HEK293 (cell line): ENCODE measurements around the gene ARHGEF7.

ENCODE experiments used
- CTCF ChIA-PET: fragments of 350-600 bp; formaldehyde crosslinking; extraction: SDS; loops from one replicate; lab custom pipeline; 2021; ENCODE audit warnings: antibody characterized with exemption; lab: Yijun Ruan, JAX
- POLR2A ChIA-PET: fragments of 300-600 bp; formaldehyde crosslinking; extraction: SDS; loops from one replicate; lab custom pipeline; 2020; ENCODE audit warnings: antibody characterized with exemption, inconsistent platforms; lab: Yijun Ruan, JAX
- H3K27ac ChIP-seq: fragments of 200-500 bp; sonication (Bioruptor generic); 2 replicates; pipeline ENCODE4 v1.5.1; 2014; ENCODE audit warnings: low read depth, low read length, control low read depth, inconsistent platforms; ENCODE audit errors: extremely low read depth
- H3K36me3 ChIP-seq, 2 experiments: fragments of 200-500 bp in 1 of 2; sonication (Bioruptor generic) in 1 of 2; 1 replicate in 1 of 2; 2 replicates in 1 of 2; pipeline ENCODE4 v1.5.1; 2014 to 2017; ENCODE audit warnings: inconsistent platforms in 2 of 2, low read length in 2 of 2; ENCODE audit not compliant: control insufficient read depth in 2 of 2, insufficient read depth in 1 of 2
- H3K4me1 ChIP-seq: fragments of 200-500 bp; sonication (Bioruptor generic); 2 replicates; pipeline ENCODE4 v1.5.1; 2014; ENCODE audit warnings: mild to moderate bottlenecking, low read length, inconsistent platforms; ENCODE audit not compliant: control insufficient read depth, insufficient read depth
- H3K4me3 ChIP-seq: 2 replicates; pipeline ENCODE4 v1.5.1; 2011; ENCODE audit warnings: low read depth, mild to moderate bottlenecking, control low read depth, low read length, moderate library complexity
- H3K9me3 ChIP-seq: fragments of 200-500 bp; sonication (Bioruptor generic); 2 replicates; pipeline ENCODE4 v1.5.1; 2014; ENCODE audit warnings: low read depth, low read length, inconsistent platforms; ENCODE audit not compliant: control insufficient read depth, insufficient read depth
- CTCF ChIP-seq: fragments of 450-650 bp; formaldehyde crosslinking; IDR thresholded peaks from 2 replicates; pipeline ENCODE4 v1.5.1; 2016; ENCODE audit warnings: missing biosample characterization, missing genetic modification characterization
- FEZF1 ChIP-seq: fragments of 450-650 bp; formaldehyde crosslinking; IDR thresholded peaks from 2 replicates; pipeline ENCODE4 v1.5.1; 2016; ENCODE audit warnings: missing biosample characterization, missing genetic modification characterization
- YY2 ChIP-seq: fragments of 450-650 bp; formaldehyde crosslinking; IDR thresholded peaks from 2 replicates; pipeline ENCODE4 v1.5.1; 2016; ENCODE audit warnings: missing biosample characterization, missing genetic modification characterization
- ZBTB1 ChIP-seq: fragments of 450-650 bp; formaldehyde crosslinking; IDR thresholded peaks from 2 replicates; pipeline ENCODE4 v1.5.1; 2016; ENCODE audit warnings: missing biosample characterization, missing genetic modification characterization
- ZBTB17 ChIP-seq: fragments of 450-650 bp; formaldehyde crosslinking; IDR thresholded peaks from 2 replicates; pipeline ENCODE4 v1.5.1; 2016; ENCODE audit warnings: missing biosample characterization, missing genetic modification characterization
- ZNF112 ChIP-seq: fragments of 450-650 bp; formaldehyde crosslinking; IDR thresholded peaks from 2 replicates; pipeline ENCODE4 v1.5.0; 2017; ENCODE audit warnings: missing biosample characterization, missing genetic modification characterization
- ZNF157 ChIP-seq: fragments of 450-650 bp; formaldehyde crosslinking; IDR thresholded peaks from 2 replicates; pipeline ENCODE4 v1.5.1; 2016; ENCODE audit warnings: missing biosample characterization, missing genetic modification characterization
- ZNF221 ChIP-seq: fragments of 450-650 bp; formaldehyde crosslinking; IDR thresholded peaks from 2 replicates; pipeline ENCODE4 v1.5.1; 2017; ENCODE audit warnings: missing biosample characterization, missing genetic modification characterization, borderline replicate concordance
- ZNF239 ChIP-seq: fragments of 450-650 bp; formaldehyde crosslinking; IDR thresholded peaks from 2 replicates; pipeline ENCODE4 v1.5.1; 2016; ENCODE audit warnings: missing biosample characterization, missing genetic modification characterization
- ZNF324 ChIP-seq: fragments of 450-650 bp; formaldehyde crosslinking; IDR thresholded peaks from 2 replicates; pipeline ENCODE4 v1.5.1; 2016; ENCODE audit warnings: missing biosample characterization, missing genetic modification characterization
- ZNF398 ChIP-seq: fragments of 450-650 bp; formaldehyde crosslinking; IDR thresholded peaks from 2 replicates; pipeline ENCODE4 v1.5.1; 2017; ENCODE audit warnings: missing biosample characterization, missing genetic modification characterization
- ZNF423 ChIP-seq: fragments of 450-650 bp; formaldehyde crosslinking; IDR thresholded peaks from 2 replicates; pipeline ENCODE4 v1.5.1; 2016; ENCODE audit warnings: missing biosample characterization, missing genetic modification characterization
- ZNF530 ChIP-seq: fragments of 450-650 bp; formaldehyde crosslinking; IDR thresholded peaks from 2 replicates; pipeline ENCODE4 v1.5.1; 2016; ENCODE audit warnings: low read depth, missing biosample characterization, missing genetic modification characterization
- ZNF670 ChIP-seq: fragments of 450-650 bp; formaldehyde crosslinking; IDR thresholded peaks from 2 replicates; pipeline ENCODE4 v1.5.1; 2016; ENCODE audit warnings: missing biosample characterization, missing genetic modification characterization, low read depth
- ZNF677 ChIP-seq: fragments of 450-650 bp; IDR thresholded peaks from 2 replicates; pipeline ENCODE4 v1.5.0; 2018; ENCODE audit warnings: missing biosample characterization, mild to moderate bottlenecking, missing genetic modification characterization, moderate library complexity
- ZNF704 ChIP-seq: fragments of 450-650 bp; formaldehyde crosslinking; IDR thresholded peaks from 2 replicates; pipeline ENCODE4 v1.5.1; 2016; ENCODE audit warnings: missing biosample characterization, missing genetic modification characterization
- ZNF792 ChIP-seq: fragments of 450-650 bp; formaldehyde crosslinking; IDR thresholded peaks from 2 replicates; pipeline ENCODE4 v1.5.1; 2016; ENCODE audit warnings: missing biosample characterization, missing genetic modification characterization
- ZXDB ChIP-seq: fragments of 450-650 bp; formaldehyde crosslinking; IDR thresholded peaks from 2 replicates; pipeline ENCODE4 v1.5.1; 2016; ENCODE audit warnings: missing biosample characterization, missing genetic modification characterization
- TF ChIP-seq, protein P1 (sequence below): fragments of 450-650 bp; formaldehyde crosslinking; IDR thresholded peaks from 2 replicates; pipeline ENCODE4 v1.5.1; 2016; ENCODE audit warnings: missing biosample characterization, missing genetic modification characterization
- TF ChIP-seq, protein P2 (sequence below): fragments of 450-650 bp; formaldehyde crosslinking; IDR thresholded peaks from 2 replicates; pipeline ENCODE4 v1.5.1; 2016; ENCODE audit warnings: missing biosample characterization, missing genetic modification characterization

Gene ARHGEF7

GRCh38 chr13:111329641-111330040 lies 214.5 kb downstream of the ARHGEF7 start:
- TF ChIP-seq ZNF157 (tag by site-specific recombination) (no peak), ZNF677 (tag by site-specific recombination) (no peak), YY2 (tag by site-specific recombination) (no peak), ZNF221 (tag by site-specific recombination) (no peak), ZNF112 (tag by site-specific recombination) (no peak), FEZF1 (tag by site-specific recombination) (no peak), ZNF324 (no peak), ZNF398 (tag by site-specific recombination) (no peak), ZNF704 (tag by site-specific recombination) (no peak), ZNF239 (tag by site-specific recombination) (no peak)
- Histone ChIP-seq H3K9me3 (no peaks in the 10 kb centered on the region), H3K4me1 (no peaks in the 10 kb centered on the region), H3K4me3 (no peak overlapping the region), H3K36me3 (no peaks in the 10 kb centered on the region), H3K27ac (no peak overlapping the region)
- POLR2A ChIA-PET, result interaction anchor here (0.5 kb wide), 1 partner anchor 211 kb away, joined by 3 read pairs; no protein-coding TSS in a partner anchor
- CTCF ChIA-PET, result no interaction called here

- Histone ChIP-seq H3K27ac (no peak overlapping the region), H3K4me3 (no peak overlapping the region), H3K4me1 (no peaks in the 10 kb centered on the region), H3K36me3 (no peaks in the 10 kb centered on the region), H3K9me3 (no peaks in the 10 kb centered on the region)
- no peak for TF ChIP-seq ZNF792 (tag by site-specific recombination)
- TF ChIP-seq ZBTB1 (tag by site-specific recombination), result no peak
- TF ChIP-seq, protein P1, sequence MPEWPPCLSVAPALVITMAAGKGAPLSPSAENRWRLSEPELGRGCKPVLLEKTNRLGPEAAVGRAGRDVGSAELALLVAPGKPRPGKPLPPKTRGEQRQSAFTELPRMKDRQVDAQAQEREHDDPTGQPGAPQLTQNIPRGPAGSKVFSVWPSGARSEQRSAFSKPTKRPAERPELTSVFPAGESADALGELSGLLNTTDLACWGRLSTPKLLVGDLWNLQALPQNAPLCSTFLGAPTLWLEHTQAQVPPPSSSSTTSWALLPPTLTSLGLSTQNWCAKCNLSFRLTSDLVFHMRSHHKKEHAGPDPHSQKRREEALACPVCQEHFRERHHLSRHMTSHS (tag by site-specific recombination), result no peak
- TF ChIP-seq ZNF670 (tag by site-specific recombination), result no peak
- TF ChIP-seq, protein P2, sequence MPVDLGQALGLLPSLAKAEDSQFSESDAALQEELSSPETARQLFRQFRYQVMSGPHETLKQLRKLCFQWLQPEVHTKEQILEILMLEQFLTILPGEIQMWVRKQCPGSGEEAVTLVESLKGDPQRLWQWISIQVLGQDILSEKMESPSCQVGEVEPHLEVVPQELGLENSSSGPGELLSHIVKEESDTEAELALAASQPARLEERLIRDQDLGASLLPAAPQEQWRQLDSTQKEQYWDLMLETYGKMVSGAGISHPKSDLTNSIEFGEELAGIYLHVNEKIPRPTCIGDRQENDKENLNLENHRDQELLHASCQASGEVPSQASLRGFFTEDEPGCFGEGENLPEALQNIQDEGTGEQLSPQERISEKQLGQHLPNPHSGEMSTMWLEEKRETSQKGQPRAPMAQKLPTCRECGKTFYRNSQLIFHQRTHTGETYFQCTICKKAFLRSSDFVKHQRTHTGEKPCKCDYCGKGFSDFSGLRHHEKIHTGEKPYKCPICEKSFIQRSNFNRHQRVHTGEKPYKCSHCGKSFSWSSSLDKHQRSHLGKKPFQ, result no peak
- no peak for TF ChIP-seq ZBTB17
- no peak for TF ChIP-seq ZNF530 (tag by site-specific recombination)
- TF ChIP-seq CTCF (tag by site-specific recombination), result no peak
- TF ChIP-seq ZNF423 (tag by site-specific recombination), result no peak
- TF ChIP-seq ZXDB (tag by site-specific recombination), result no peak
- CTCF ChIA-PET, result no interaction called here
- POLR2A ChIA-PET, result interaction anchor here (0.5 kb wide), 1 partner anchor 210 kb away, joined by 3 read pairs; no protein-coding TSS in a partner anchor
Observed at GRCh38 chr13:111330066-111330610, 215.0 kb downstream of the ARHGEF7 start.
